Anterior cingulate cortex (tissue), 58 donors: ENCODE data around the gene ATP8B4.

Source experiments
- DNase-seq, 58 donors: peaks; one replicate each; lab custom pipeline; 2025; lab: John Stamatoyannopoulos, UW

Gene ATP8B4

DNA sequence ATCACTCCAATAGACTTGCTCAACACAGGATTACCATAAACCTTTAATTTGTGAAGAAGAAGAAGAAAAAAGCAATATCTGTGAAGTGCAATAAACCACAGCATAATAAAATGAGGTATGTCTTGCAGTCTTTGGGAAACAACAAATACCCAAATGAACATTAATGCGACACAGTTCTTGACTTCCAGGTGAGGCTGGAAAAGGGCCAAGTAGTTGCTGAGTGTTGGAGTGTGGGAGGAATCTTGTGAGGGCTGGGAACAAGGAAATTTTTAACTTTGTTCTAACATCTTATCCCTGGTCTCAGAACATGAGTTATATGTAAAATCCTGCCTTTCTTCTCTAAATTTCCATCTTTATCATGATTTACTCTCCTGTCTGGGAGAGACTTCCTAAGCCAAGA lies 291.7 kb downstream of the ATP8B4 start:
- DNase-seq, result no peak

DNA sequence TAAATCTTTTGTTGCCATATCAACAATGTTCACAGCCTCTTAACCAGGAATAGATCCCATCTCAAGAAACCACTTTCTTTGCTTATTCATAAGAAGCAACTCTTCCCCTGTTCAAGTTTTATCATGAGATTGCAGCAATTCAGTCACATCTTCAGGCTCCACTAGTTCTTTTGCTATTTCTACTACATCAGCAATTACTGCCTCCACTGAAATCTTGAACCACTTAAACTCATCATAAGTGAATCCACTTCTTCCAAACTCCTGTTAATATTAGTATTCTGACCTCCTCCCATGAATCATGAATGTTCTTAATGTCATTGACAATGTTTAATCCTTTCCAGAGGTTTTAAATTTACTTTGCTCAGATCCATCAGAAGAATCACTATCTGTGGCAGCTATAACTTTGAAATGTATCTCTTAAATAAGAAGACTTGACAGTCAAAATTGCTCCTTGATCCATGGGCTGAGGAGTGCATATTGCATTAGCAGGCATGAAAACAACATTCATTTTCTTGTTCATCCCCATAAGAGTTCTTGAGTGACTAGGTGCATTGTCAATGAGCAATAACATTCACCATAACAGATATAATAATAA lies 292.3 kb downstream of the ATP8B4 start:
- no peak for DNase-seq

DNA sequence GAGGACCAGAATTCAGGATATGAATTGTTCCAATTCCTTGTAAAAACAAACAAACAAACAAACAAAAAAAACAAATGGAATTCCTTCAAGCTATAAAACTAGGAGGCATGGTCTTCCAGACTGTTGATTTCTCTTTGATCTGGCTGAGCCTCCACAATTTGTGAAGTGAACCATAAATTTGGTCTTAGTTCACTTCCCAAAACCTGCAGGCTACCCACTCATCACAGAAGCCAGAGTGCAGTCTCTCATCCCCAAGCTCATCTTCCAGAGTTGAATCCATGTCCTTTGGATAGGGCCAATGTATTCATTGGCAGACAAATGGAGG lies 294.3 kb downstream of the ATP8B4 start:
- DNase-seq, result no peak

DNA sequence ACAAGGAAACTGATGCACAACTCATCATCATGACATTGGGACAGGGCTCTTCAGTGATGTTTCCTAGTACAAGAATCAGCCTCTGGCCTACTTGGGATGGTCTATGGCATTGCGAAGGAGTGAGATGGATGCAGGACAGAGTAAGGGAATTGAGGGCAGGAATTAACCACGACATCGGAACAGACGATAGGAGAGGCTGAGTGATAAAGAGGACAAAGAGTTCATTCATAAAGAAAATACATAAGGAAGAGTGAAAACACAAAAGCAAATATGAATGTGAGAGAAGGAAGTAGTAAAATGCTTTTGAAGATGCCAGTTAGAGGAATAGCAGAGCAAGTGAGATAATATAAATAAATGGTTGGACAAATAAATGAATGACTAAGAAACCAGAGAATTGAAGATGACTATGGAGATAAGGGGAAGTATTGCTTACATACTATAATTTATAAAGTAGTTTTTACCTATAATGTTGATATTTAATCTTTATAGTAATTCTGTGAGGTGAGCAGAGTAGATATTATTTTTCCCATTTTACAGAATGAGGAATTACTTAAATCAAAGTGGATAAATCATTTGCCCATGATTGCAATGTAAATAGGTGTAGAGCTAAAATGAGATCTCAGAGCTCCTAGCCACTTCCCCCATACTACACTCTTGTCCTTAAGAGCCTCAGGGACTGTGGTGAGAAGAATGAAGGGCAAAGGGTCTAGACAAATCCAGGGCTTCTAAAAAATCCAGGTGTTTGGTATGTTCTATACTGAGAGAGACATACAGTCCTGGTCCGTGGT lies 294.9 kb downstream of the ATP8B4 start:
- DNase-seq, result no peak

DNA sequence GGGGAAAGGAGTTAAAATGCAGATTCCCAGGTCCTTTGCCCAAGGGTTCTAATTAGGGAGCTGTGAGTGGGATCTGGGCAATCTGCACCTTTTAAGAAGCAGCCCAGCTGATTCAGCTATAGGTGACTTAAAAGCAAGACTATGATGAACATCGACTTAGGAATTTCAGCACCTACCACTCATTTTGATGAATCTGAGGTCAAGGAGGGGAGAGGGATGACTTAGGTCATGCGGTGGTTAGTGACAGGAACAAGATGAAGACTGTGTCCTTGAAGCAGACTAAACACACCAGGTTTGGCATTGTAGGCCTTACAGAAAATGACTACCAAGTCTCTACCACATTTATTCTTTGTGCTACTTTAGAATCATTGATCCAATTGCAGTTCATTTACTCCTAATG lies 301.9 kb downstream of the ATP8B4 start:
- DNase-seq, result no peak

DNA sequence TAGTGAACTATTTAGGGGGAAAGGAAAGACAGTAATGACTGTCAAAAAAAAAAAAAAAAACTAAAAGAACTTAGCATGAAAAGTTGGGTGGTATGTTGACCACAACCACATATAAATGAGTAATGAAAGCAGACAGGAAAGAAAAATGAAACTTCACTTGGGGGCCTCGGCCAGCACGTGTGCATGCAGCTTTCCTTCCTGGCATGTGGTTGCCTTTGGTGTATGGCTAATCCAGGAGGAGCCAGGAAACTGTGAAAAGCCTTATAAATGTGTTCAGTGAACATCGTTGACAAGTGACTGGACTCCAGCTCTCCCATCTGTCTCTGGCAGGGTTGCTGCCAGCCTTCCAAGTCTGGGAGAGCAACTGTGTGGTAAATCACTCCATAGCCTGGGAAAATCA lies 303.1 kb downstream of the ATP8B4 start:
- peak in 28 of 58 donors; percentile 0 to 67 (median 10) for DNase-seq

DNA sequence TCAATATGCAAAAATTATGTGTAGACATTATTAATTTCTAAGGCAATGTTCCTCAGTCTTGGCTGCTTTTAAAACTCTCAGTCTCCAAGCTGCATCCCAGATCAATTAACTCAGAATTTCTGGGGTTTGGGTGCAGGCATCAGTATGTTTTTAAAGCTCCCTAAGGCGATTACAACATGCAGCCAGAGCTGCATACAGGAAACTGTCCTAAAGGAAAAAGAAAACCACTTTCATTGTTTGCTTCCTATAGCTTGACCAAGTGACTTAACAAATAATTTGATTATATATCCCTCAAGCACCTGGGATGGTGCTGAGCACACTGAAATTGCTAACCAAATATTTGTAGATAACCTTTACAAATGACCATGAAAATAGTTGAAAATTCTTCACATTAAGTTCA lies 303.5 kb downstream of the ATP8B4 start:
- DNase-seq, result no peak

DNA sequence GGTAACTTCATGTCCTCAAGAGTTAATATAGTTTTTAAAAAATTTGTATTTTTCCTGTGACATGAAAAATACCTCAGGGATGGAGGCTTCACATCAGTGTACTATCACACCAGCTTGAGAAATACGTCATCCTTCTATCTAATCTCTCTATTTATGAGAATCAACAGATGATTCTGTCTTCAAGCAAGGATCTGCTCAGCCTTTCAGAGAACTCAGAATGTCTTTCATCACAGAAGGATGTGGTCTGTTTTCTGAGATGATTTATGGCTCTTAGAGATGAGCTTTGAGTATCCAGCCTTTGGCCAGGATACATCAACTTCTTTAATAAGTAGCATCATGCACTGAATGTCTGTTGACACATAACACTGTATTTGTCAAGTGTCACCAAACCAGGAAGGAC lies 304.3 kb downstream of the ATP8B4 start:
- DNase-seq, result no peak

DNA sequence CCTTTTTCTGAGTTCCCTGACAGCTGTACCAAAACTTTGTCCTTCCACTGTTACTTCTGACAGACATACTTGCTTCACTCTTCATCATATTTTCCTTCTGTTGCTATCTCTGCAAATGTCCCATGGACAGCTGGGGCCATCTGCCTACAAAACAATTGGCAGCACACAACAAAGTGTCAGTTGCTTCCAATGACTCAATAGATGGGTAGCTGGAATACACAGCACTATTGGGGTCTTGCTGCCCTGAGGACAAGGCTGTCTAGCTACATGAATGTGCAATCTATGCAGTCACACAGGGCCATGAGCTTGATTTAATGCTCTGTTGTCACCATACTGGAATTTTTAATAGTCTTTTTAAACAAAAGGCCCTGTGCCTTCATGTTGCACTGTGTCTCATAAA lies 305.4 kb downstream of the ATP8B4 start:
- DNase-seq, result no peak

DNA sequence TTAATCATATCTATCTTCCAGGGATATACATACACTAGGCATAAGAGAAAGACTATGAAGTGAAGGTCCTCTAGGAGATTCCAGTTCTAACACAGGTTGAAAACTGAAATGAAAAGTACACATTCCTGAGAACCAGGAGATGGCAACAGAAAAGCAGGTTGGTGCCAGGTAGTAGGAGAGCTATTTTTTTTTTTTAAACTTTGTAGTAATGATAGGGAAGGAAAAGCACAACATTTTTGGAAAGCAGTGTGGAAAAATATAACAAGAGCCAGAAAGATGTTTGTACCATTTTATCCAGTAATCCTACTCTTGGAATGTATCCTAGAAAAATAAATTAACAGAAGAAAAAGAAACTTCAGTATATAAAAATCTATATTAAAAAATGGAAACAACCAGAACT lies 308.3 kb downstream of the ATP8B4 start:
- no peak for DNase-seq

DNA sequence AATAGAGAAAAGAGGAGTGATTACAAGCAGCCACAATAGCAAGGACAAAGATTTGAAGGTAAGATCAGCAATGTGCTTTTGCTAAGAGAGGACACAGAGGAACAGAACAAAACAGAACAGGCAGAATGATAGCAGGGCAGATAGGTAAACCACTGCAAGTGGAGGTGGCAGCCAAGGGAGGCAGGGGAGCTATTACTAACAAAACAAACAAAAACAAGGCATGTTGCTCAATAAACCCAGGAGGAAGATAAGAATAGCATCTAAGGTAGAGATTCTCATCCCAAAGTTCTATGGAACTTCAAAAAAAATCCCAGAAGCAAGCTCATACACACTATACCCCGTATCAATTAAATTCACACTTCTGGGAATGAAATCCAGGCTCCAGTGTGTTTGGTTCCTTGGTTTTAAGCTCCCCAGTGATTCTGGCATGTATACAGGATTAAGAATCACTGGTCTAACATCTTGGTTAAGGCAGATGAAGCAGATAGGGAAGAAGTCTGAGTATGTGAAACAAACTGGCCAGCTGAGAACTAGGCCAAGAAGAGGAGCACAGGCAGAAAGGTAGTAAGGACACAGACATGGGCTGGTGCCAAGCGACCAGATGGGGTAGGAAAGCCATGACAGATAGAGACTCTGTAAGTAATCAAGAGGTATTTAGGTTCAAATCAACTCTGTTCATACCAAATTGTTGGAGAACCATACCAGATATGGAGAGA lies 309.0 kb downstream of the ATP8B4 start:
- no peak for DNase-seq

DNA sequence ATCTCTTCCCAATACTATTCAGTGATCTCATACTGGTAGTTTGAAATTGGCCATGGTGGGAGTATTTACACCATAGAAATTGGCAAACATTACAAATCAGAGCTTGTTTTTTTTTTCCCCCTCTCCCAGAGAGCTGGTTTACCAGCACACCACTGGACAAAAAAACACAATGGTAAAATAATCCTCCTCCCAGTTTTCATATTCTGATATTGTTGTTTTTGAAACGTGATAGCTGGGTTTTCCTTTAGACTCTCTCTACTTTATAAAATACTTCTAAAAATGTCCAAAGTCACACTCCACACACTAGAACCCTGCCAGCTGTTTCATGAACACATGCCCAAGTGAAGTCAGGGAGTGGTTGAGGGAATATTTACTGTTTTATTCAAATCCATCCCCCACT lies 310.7 kb downstream of the ATP8B4 start:
- no peak for DNase-seq
